DOHH2 (cell line): ENCODE results near the gene LRP2.
"Not testable (repeated sequence)": the region's sequence is repeated elsewhere in the genome, so short reads cannot be mapped to it uniquely, and the experiment has no call there.

Experiments used
- H3F3A ChIP-seq: fragments of 200-600 bp; sonication (generic), shearing (Covaris generic); 2 replicates; pipeline ENCODE4 v1.6.0; 2016; ENCODE audit warnings: antibody characterized with exemption, mild to moderate bottlenecking; ENCODE audit not compliant: control insufficient read depth, insufficient read depth
- H3K27ac ChIP-seq: fragments of 200-600 bp; sonication (generic); 2 replicates; pipeline ENCODE4 v1.5.1; 2014; ENCODE audit warnings: low read depth, mild to moderate bottlenecking, low read length, moderate library complexity
- H3K27me3 ChIP-seq: fragments of 200-600 bp; sonication (generic); 2 replicates; pipeline ENCODE4 v1.6.1; 2014; ENCODE audit warnings: mild to moderate bottlenecking, low read length, mixed read lengths; ENCODE audit not compliant: control insufficient read depth
- H3K36me3 ChIP-seq: fragments of 200-600 bp; sonication (generic); 2 replicates; pipeline ENCODE4 v1.6.1; 2014; ENCODE audit warnings: mild to moderate bottlenecking, low read length, moderate library complexity, mixed read lengths; ENCODE audit not compliant: control insufficient read depth
- H3K4me1 ChIP-seq: fragments of 200-600 bp; sonication (generic); 2 replicates; pipeline ENCODE4 v1.6.1; 2014; ENCODE audit warnings: mild to moderate bottlenecking, low read length, mixed read lengths; ENCODE audit not compliant: control insufficient read depth
- H3K4me2 ChIP-seq: fragments of 200-600 bp; sonication (generic); 2 replicates; pipeline ENCODE4 v1.6.0; 2014; ENCODE audit warnings: mild to moderate bottlenecking, low read length, moderate library complexity
- H3K4me3 ChIP-seq: fragments of 200-600 bp; sonication (generic); 2 replicates; pipeline ENCODE4 v1.5.1; 2014; ENCODE audit warnings: mild to moderate bottlenecking, low read length, mixed read lengths
- H3K79me2 ChIP-seq: fragments of 200-600 bp; sonication (generic); 2 replicates; pipeline ENCODE4 v1.6.1; 2014; ENCODE audit warnings: mild to moderate bottlenecking, low read length, mixed read lengths; ENCODE audit not compliant: control insufficient read depth
- H3K9me2 ChIP-seq: fragments of 200-600 bp; sonication (generic); replicated peaks from 2 replicates; pipeline ENCODE4 v1.6.1; 2014; ENCODE audit warnings: mild to moderate bottlenecking, low read length, mixed read lengths; ENCODE audit not compliant: control insufficient read depth
- H3K9me3 ChIP-seq: fragments of 200-600 bp; sonication (generic); 2 replicates; pipeline ENCODE4 v1.6.1; 2014; ENCODE audit warnings: antibody characterized with exemption, low read length, mixed read lengths; ENCODE audit not compliant: control insufficient read depth, insufficient read depth
- H4K20me1 ChIP-seq: fragments of 200-600 bp; sonication (generic); 2 replicates; pipeline ENCODE4 v1.6.0; 2014; ENCODE audit warnings: low read depth, mild to moderate bottlenecking, antibody characterized with exemption, low read length, moderate library complexity; ENCODE audit not compliant: control insufficient read depth, insufficient read depth
- CTCF ChIP-seq: fragments of 200-600 bp; sonication (generic); IDR thresholded peaks from one replicate; pipeline ENCODE4 v1.5.1; 2014; ENCODE audit warnings: antibody characterized with exemption, mild to moderate bottlenecking, low read depth, low read length; ENCODE audit not compliant: poor library complexity, severe bottlenecking
- EZH2phosphoT487 ChIP-seq: fragments of 200-600 bp; sonication (generic); IDR thresholded peaks from 2 replicates; pipeline ENCODE4 v1.6.1; 2017; ENCODE audit warnings: borderline replicate concordance, mild to moderate bottlenecking, antibody characterized with exemption, low read length, moderate library complexity, mixed read lengths

The LRP2 gene

DNA sequence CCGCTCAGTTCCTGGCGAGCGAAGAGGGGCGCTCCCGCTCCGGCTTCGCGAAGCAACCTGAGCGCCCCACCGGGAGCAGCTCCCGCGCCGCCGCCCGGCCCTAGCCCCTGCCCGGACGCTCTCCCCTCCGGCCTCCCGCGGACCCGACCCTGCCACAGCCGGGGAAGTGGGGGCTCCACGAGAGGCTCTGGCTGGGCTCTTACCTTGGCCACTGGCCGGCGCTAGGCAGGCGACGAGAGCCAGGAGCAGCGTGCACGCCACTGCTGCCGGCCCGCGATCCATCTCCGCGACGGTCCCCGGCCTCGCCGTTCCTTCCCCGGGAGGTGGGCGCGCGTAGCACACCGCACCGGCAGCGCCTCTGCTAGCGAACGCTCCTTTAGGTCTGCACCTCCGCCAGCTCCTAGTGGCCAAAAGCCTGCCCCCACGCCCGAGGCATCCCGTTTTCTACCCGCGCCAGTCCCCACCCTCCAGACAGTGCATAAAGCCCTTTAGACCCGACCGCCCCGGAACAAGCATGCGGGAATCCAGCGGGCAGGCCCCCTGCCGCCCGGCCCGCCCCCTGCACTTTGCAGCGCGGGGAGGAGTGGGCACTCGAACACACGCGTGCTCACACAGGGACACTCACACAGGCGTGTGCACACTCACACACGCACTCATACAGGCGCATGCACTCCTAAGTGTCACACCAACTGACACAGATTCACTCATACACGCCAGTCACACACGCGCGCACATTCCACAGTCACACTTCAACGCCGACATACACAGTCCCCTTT, at the start of gene LRP2:
LRP2 (minus strand) TSS at position 417 of the 776 bp plus-strand sequence; CDS start at position 282, 135 bp downstream.
- Histone ChIP-seq H3K4me1 (peaks cover 6% of the 10 kb centered on the region), H4K20me1 (no peaks in the 10 kb centered on the region), H3K9me2 (no peaks in the 10 kb centered on the region), H3K79me2 (no peaks in the 10 kb centered on the region), H3K9me3 (no peaks in the 10 kb centered on the region), H3K27me3 (peaks cover 45% of the 10 kb centered on the region), H3K4me3 (no peak within 1 kb of the TSS), H3K4me2 (no peak within 1 kb of the TSS), H3F3A (no peaks in the 10 kb centered on the region), H3K36me3 (no peaks in the 10 kb centered on the region), H3K27ac (no peak within 1 kb of the TSS)
- no peak for TF ChIP-seq EZH2phosphoT487
- no peak for TF ChIP-seq CTCF

- TF ChIP-seq EZH2phosphoT487 (no peak), CTCF (no peak)
- H3K27ac ChIP-seq: no peak overlapping the region
Measured at GRCh38 chr2:169406891-169407290, 44.6 kb upstream of the LRP2 start.

DNA sequence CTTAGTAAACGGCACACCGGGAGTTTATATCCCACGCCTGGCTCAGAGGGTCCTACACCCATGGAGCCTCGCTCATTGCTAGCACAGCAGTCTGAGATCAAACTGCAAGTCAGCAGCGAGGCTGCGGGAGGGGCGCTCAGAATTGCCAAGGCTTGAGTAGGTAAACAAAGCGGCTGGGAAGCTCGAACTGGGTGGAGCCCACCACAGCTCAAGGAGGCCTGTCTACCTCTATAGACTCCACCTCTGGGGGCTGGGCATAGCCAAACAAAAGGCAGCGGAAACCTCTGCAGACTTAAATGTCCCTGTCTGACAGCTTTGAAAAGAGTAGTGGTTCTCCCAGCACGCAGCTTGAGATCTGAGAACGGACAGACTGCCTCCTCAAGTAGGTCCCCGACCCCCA, 37.2 kb upstream of the LRP2 start:
- H3K9me3 ChIP-seq, H3K27ac ChIP-seq, H3K79me2 ChIP-seq, H3K27me3 ChIP-seq, H3K4me2 ChIP-seq, H3F3A ChIP-seq, H3K4me3 ChIP-seq, H3K4me1 ChIP-seq, H3K9me2 ChIP-seq, H3K36me3 ChIP-seq, H4K20me1 ChIP-seq: not testable (repeated sequence)

More at GRCh38 chr2:169406891-169407290, 44.6 kb upstream of the LRP2 start:
- H3K4me2 ChIP-seq: no peak overlapping the region
- H4K20me1 ChIP-seq: no peaks in the 10 kb centered on the region
- no peaks in the 10 kb centered on the region for H3K4me1 ChIP-seq
- H3K79me2 ChIP-seq: no peaks in the 10 kb centered on the region
- H3K9me2 ChIP-seq: no peaks in the 10 kb centered on the region
- H3K36me3 ChIP-seq: no peaks in the 10 kb centered on the region
- no peaks in the 10 kb centered on the region for H3K27me3 ChIP-seq
- no peaks in the 10 kb centered on the region for H3K9me3 ChIP-seq
- H3K4me3 ChIP-seq: no peak overlapping the region
- H3F3A ChIP-seq: no peaks in the 10 kb centered on the region

GRCh38 chr2:169397697-169398096, 35.4 kb upstream of the LRP2 start:
- no peak for TF ChIP-seq EZH2phosphoT487
- no peak for TF ChIP-seq CTCF
- Histone ChIP-seq H3K27ac (no peak overlapping the region), H3K36me3 (no peaks in the 10 kb centered on the region), H3K79me2 (no peaks in the 10 kb centered on the region), H3K4me1 (no peaks in the 10 kb centered on the region), H3K4me3 (no peak overlapping the region), H3K27me3 (peaks cover 10% of the 10 kb centered on the region), H3K9me2 (no peaks in the 10 kb centered on the region), H4K20me1 (no peaks in the 10 kb centered on the region), H3F3A (no peaks in the 10 kb centered on the region), H3K9me3 (no peaks in the 10 kb centered on the region), H3K4me2 (no peak overlapping the region)
